KOPT-K1 (cell line): Measurements from ENCODE around the gene CARMIL3.
A peak's percentile ranks its signal among the peaks of the same experiment; 100 is the strongest.
"Not testable (repeated sequence)": the region's sequence is repeated elsewhere in the genome, so short reads cannot be mapped to it uniquely, and the experiment has no call there.

Experiments
- H3K27ac ChIP-seq: fragments of 200-600 bp; sonication (generic); 2 replicates; pipeline ENCODE4 v1.5.1; 2016; ENCODE audit warnings: antibody characterized with exemption, mild to moderate bottlenecking, low read depth, low read length; ENCODE audit not compliant: poor library complexity, severe bottlenecking
- H3K36me3 ChIP-seq: fragments of 200-600 bp; sonication (generic); 2 replicates; pipeline ENCODE4 v1.5.1; 2017; ENCODE audit warnings: antibody characterized with exemption, mild to moderate bottlenecking, low read length, moderate library complexity; ENCODE audit not compliant: insufficient read depth
- H3K9me3 ChIP-seq: fragments of 200-600 bp; sonication (generic); 2 replicates; pipeline ENCODE4 v1.5.1; 2017; ENCODE audit warnings: antibody characterized with exemption, low read length, mild to moderate bottlenecking; ENCODE audit not compliant: insufficient read depth, poor library complexity, severe bottlenecking

Gene CARMIL3

GRCh38 chr14:24051789-24052655 is at the start of gene CARMIL3:
Gene CARMIL3 (plus strand): TSS chr14:24052009. CDS start chr14:24052154, 145 bp downstream.
- Histone ChIP-seq H3K9me3 (no peaks in the 10 kb centered on the region), H3K36me3 (no peaks in the 10 kb centered on the region), H3K27ac (peak within 1 kb of the TSS; percentile 56)

- peak overlapping the region; percentile 68 for H3K27ac ChIP-seq
- H3K9me3 ChIP-seq, H3K36me3 ChIP-seq: not testable (repeated sequence)
Measured at GRCh38 chr14:24006471-24006816, 45.4 kb upstream of the CARMIL3 start.

- peak overlapping the region; percentile 68 for H3K27ac ChIP-seq
- H3K9me3 ChIP-seq, H3K36me3 ChIP-seq: not testable (repeated sequence)
Measured at GRCh38 chr14:24006817-24007652, 44.8 kb upstream of the CARMIL3 start.

- H3K36me3 ChIP-seq: no peaks in the 10 kb centered on the region
- H3K27ac ChIP-seq: no peak overlapping the region
- no peaks in the 10 kb centered on the region for H3K9me3 ChIP-seq
Measured at GRCh38 chr14:24011051-24011450, 40.8 kb upstream of the CARMIL3 start.

GRCh38 chr14:24012726-24013273 is 39.0 kb upstream of the CARMIL3 start:
- not testable (repeated sequence) for H3K9me3 ChIP-seq, H3K36me3 ChIP-seq, H3K27ac ChIP-seq

- no peaks in the 10 kb centered on the region for H3K9me3 ChIP-seq
- H3K27ac ChIP-seq: no peak overlapping the region
- H3K36me3 ChIP-seq: no peaks in the 10 kb centered on the region
Measured at GRCh38 chr14:24013654-24014514, 37.9 kb upstream of the CARMIL3 start.

- not testable (repeated sequence) for H3K9me3 ChIP-seq, H3K36me3 ChIP-seq, H3K27ac ChIP-seq
Measured at GRCh38 chr14:24015745-24016144, 36.1 kb upstream of the CARMIL3 start.

GRCh38 chr14:24018978-24019377 is 32.8 kb upstream of the CARMIL3 start:
- H3K36me3 ChIP-seq, H3K27ac ChIP-seq, H3K9me3 ChIP-seq: not testable (repeated sequence)

- not testable (repeated sequence) for H3K9me3 ChIP-seq, H3K27ac ChIP-seq, H3K36me3 ChIP-seq
Measured at GRCh38 chr14:24019944-24020343, 31.9 kb upstream of the CARMIL3 start.

- not testable (repeated sequence) for H3K9me3 ChIP-seq, H3K36me3 ChIP-seq
Measured at GRCh38 chr14:24020520-24020919, 31.3 kb upstream of the CARMIL3 start.

GRCh38 chr14:24024939-24025418 is 26.8 kb upstream of the CARMIL3 start:
- not testable (repeated sequence) for H3K36me3 ChIP-seq, H3K9me3 ChIP-seq, H3K27ac ChIP-seq

More at GRCh38 chr14:24020520-24020919, 31.3 kb upstream of the CARMIL3 start:
- not testable (repeated sequence) for H3K27ac ChIP-seq

- not testable (repeated sequence) for H3K27ac ChIP-seq
- peaks cover 32% of the 10 kb centered on the region for H3K9me3 ChIP-seq
Measured at GRCh38 chr14:24029687-24030086, 22.1 kb upstream of the CARMIL3 start.

GRCh38 chr14:24031331-24031730 is 20.5 kb upstream of the CARMIL3 start:
- H3K36me3 ChIP-seq, H3K27ac ChIP-seq: not testable (repeated sequence)
- peaks cover 32% of the 10 kb centered on the region for H3K9me3 ChIP-seq

More at GRCh38 chr14:24029687-24030086, 22.1 kb upstream of the CARMIL3 start:
- H3K36me3 ChIP-seq: not testable (repeated sequence)

GRCh38 chr14:24032727-24033418 is 18.9 kb upstream of the CARMIL3 start:
- H3K27ac ChIP-seq: no peak overlapping the region

More at GRCh38 chr14:24032727-24033418, 18.9 kb upstream of the CARMIL3 start:
- H3K36me3 ChIP-seq: no peaks in the 10 kb centered on the region
- H3K9me3 ChIP-seq: peaks cover 28% of the 10 kb centered on the region
